ENCODE data around the gene TRMT44. TPM values are rescaled to one million over a fixed set of nuclear protein-coding genes. Genes with fewer than 3 reads are reported as not detected.

TRMT44 gene
- polyA plus RNA-seq, 3 donors: 4.9 to 7.5 (median 6.6) TPM

DNA sequence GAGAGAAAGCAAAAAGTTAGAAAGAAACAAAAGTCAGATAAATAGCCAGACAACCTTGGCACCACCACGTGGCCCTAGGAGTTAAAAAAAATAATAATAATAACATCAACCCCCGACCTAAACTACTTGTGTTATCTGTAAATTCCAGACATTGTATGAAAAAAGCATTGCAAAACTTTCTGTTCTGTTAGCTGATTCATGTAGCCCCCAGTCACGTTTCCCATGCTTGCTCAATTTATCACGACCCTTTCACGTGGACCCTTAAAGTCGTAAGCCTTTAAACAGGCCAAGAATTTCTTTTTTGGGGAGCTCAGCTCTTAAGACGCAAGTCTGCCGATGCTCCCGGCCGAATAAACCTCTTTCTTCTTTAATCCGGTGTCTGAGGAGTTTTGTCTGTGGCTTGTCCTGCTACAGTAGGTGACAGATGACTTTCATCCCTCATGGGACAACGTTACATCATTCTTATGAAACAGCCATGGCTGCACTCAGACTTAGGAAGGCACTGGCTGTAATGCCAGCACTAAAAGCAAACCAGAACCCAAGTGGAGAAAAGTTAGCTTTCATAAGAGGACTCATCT, 574 bp upstream of the TRMT44 start:
- peak overlapping the region; percentile 99 for H3K4me2 ChIP-seq (replicated peaks; ENCODE audit: extremely low read depth, low read length, poor library complexity, severe bottlenecking)

DNA sequence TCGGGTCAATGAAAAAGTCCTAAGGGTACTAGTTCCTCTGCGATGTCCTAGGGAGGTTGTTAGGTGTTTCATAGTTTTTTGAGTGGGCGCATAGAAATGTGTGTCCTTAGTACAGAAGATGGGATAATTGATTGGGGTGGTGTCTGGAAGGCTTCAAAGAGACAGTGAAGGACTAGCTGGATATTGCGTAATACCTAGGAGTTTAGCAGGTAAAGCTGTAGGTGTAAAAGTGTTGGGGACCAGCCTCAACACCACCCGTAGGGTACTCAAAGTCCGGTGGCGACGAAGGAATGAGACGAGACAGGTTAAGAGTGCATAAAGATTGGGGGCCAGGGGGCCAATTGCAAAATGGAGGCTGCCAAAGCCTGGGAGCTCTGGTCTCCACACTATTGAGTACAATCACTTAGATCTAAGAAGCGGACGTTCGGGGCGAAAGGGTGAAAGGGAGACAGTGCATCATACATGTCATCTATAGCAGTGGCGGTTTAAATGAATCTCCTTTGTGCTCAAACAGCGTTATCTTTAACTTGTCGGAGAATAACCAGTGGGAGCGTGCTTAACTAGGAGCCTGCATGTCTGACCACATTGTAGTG, 1.0 kb downstream of the TRMT44 start:
- H3K27ac ChIP-seq (ENCODE audit: low read depth in 1 of 2, low read length in 2 of 2): peak overlapping the region in 1 of 2 donors; percentile 99
- H3K79me2 ChIP-seq (ENCODE audit: insufficient read depth, low read length): peaks cover 63% of the 10 kb centered on the region
- Mint-ChIP-seq H3K9me3 (peaks cover 11 to 26% (median 20%) of the 10 kb centered on the region in 7 donors), H3K27me3 (ENCODE audit: low read depth in 3 of 3) (peaks cover 0 to 2% (median 0%) of the 10 kb centered on the region in 3 donors), H3K27ac (peak overlapping the region in 6 of 7 donors; percentile 72 to 92 (median 87)), H3K4me3 (peak overlapping the region; percentile 87 to 98), H3K36me3 (peaks cover 18 to 19% of the 10 kb centered on the region in 2 donors), H3K4me1 (peaks cover 23% of the 10 kb centered on the region)
- intact Hi-C loops (cut with micrococcal nuclease): loop anchor here in 1 of 2 donors (1.0 kb wide), 1 partner anchor 13 kb away; no protein-coding TSS in a partner anchor
- peaks cover 22 to 26% of the 10 kb centered on the region in 2 donors for H3K4me1 ChIP-seq (ENCODE audit: control insufficient read depth in 1 of 2, insufficient read depth in 2 of 2, low read length in 2 of 2)
- DNase-seq: no peak
- no peaks in the 10 kb centered on the region for H3K27me3 ChIP-seq (ENCODE audit: control insufficient read depth in 2 of 2, insufficient read depth in 2 of 2, low read length in 2 of 2)
- H3K4me3 ChIP-seq (replicated peaks in 1 of 3; ENCODE audit: low read depth in 2 of 3, low read length in 3 of 3): peak overlapping the region; percentile 63 to 88 (median 71)
- peak overlapping the region; percentile 98 for H2AFZ ChIP-seq (ENCODE audit: insufficient read depth, low read depth, low read length, poor library complexity, severe bottlenecking)
- TF ChIP-seq, protein P1, sequence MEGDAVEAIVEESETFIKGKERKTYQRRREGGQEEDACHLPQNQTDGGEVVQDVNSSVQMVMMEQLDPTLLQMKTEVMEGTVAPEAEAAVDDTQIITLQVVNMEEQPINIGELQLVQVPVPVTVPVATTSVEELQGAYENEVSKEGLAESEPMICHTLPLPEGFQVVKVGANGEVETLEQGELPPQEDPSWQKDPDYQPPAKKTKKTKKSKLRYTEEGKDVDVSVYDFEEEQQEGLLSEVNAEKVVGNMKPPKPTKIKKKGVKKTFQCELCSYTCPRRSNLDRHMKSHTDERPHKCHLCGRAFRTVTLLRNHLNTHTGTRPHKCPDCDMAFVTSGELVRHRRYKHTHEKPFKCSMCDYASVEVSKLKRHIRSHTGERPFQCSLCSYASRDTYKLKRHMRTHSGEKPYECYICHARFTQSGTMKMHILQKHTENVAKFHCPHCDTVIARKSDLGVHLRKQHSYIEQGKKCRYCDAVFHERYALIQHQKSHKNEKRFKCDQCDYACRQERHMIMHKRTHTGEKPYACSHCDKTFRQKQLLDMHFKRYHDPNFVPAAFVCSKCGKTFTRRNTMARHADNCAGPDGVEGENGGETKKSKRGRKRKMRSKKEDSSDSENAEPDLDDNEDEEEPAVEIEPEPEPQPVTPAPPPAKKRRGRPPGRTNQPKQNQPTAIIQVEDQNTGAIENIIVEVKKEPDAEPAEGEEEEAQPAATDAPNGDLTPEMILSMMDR (IDR thresholded peaks at IDR 0.05): no peak
- 68% methylated on average over 10 of the region's 17 CpGs for WGBS (ENCODE audit: insufficient coverage)
- no peaks in the 10 kb centered on the region for H3K9me3 ChIP-seq (replicated peaks in 1 of 2; ENCODE audit: control insufficient read depth in 1 of 2, insufficient read depth in 1 of 2, low read length in 2 of 2)
- H3K36me3 ChIP-seq (replicated peaks in 1 of 2; ENCODE audit: control insufficient read depth in 1 of 2, insufficient read depth in 2 of 2, low read length in 2 of 2): peaks cover 4 to 16% of the 10 kb centered on the region in 2 donors
- peak overlapping the region; percentile 99 for H3K4me2 ChIP-seq (replicated peaks; ENCODE audit: extremely low read depth, low read length, poor library complexity, severe bottlenecking)
- peak overlapping the region; percentile 89 for H3K9ac ChIP-seq (ENCODE audit: insufficient read depth, low read length, poor library complexity, severe bottlenecking)
- H4K20me1 ChIP-seq (ENCODE audit: insufficient read depth, low read length): peaks cover 8% of the 10 kb centered on the region

More for the DNA sequence above, 574 bp upstream of the TRMT44 start:
- H3K27me3 ChIP-seq (ENCODE audit: control insufficient read depth in 2 of 2, insufficient read depth in 2 of 2, low read length in 2 of 2): no peaks in the 10 kb centered on the region
- 6% methylated on average over 6 of the region's 12 CpGs for WGBS (ENCODE audit: insufficient coverage)
- peaks cover 28 to 35% of the 10 kb centered on the region in 2 donors for H3K4me1 ChIP-seq (ENCODE audit: control insufficient read depth in 1 of 2, insufficient read depth in 2 of 2, low read length in 2 of 2)
- Mint-ChIP-seq H3K4me3 (peak overlapping the region; percentile 87 to 98), H3K4me1 (peaks cover 33% of the 10 kb centered on the region), H3K9me3 (peaks cover 11 to 26% (median 20%) of the 10 kb centered on the region in 7 donors), H3K27ac (peak overlapping the region; percentile 98 to 100 (median 100)), H3K36me3 (peaks cover 8 to 12% of the 10 kb centered on the region in 2 donors), H3K27me3 (ENCODE audit: low read depth in 3 of 3) (peaks cover 0 to 2% (median 0%) of the 10 kb centered on the region in 3 donors)
- H3K4me3 ChIP-seq (replicated peaks in 1 of 3; ENCODE audit: low read depth in 2 of 3, low read length in 3 of 3): peak overlapping the region; percentile 63 to 88 (median 71)
- H4K20me1 ChIP-seq (ENCODE audit: insufficient read depth, low read length): peaks cover 3% of the 10 kb centered on the region
- H3K36me3 ChIP-seq (replicated peaks in 1 of 2; ENCODE audit: control insufficient read depth in 1 of 2, insufficient read depth in 2 of 2, low read length in 2 of 2): peaks cover 0 to 7% of the 10 kb centered on the region in 2 donors
- DNase-seq: peak; percentile 79 to 86 (median 81)
- H3K79me2 ChIP-seq (ENCODE audit: insufficient read depth, low read length): peaks cover 60% of the 10 kb centered on the region
- TF ChIP-seq, protein P1 (IDR thresholded peaks at IDR 0.05): no peak
- peak overlapping the region; percentile 89 for H3K9ac ChIP-seq (ENCODE audit: insufficient read depth, low read length, poor library complexity, severe bottlenecking)
- intact Hi-C loops (cut with micrococcal nuclease): no loop called here
- no peaks in the 10 kb centered on the region for H3K9me3 ChIP-seq (replicated peaks in 1 of 2; ENCODE audit: control insufficient read depth in 1 of 2, insufficient read depth in 1 of 2, low read length in 2 of 2)
- H3K27ac ChIP-seq (ENCODE audit: low read depth in 1 of 2, low read length in 2 of 2): peak overlapping the region; percentile 89 to 99
- peak overlapping the region; percentile 98 for H2AFZ ChIP-seq (ENCODE audit: insufficient read depth, low read depth, low read length, poor library complexity, severe bottlenecking)

Data from CD14-positive monocyte (primary cell).